Activated CD4-positive, alpha-beta T cell treated with anti-CD3 and anti-CD28 coated beads, Interleukin-2, amount 50 U/mL, for 48 hours (primary cell): ENCODE results near the gene KRT3.
"Not testable (repeated sequence)": the region's sequence is repeated elsewhere in the genome, so short reads cannot be mapped to it uniquely, and the experiment has no call there.

Experiments
- DNase-seq, 2 experiments: peaks; one replicate each; pipeline ENCODE4 v3.0.0-alpha.2; 2020

Gene KRT3

GRCh38 chr12:52796839-52797528 lies 1.1 kb upstream of the KRT3 start:
- DNase-seq = no peak

- DNase-seq = no peak
Measured at GRCh38 chr12:52796429-52796794, 495 bp upstream of the KRT3 start.

- DNase-seq = not testable (repeated sequence)
Measured at GRCh38 chr12:52795332-52795674, 614 bp downstream of the KRT3 start.

GRCh38 chr12:52794479-52795331 lies 1.2 kb downstream of the KRT3 start:
- DNase-seq = no peak

GRCh38 chr12:52792185-52793029 lies 3.5 kb downstream of the KRT3 start:
- DNase-seq = no peak

GRCh38 chr12:52791271-52792184 lies 4.4 kb downstream of the KRT3 start:
- no peak for DNase-seq

GRCh38 chr12:52790427-52791270 lies 5.3 kb downstream of the KRT3 start:
- DNase-seq = no peak

- DNase-seq = no peak
Measured at GRCh38 chr12:52789637-52790426, 6.1 kb downstream of the KRT3 start.

- DNase-seq = no peak
Measured at GRCh38 chr12:52788876-52789636, 6.9 kb downstream of the KRT3 start.

- no peak for DNase-seq
Measured at GRCh38 chr12:52788192-52788875, 7.6 kb downstream of the KRT3 start.

GRCh38 chr12:52787324-52788191 lies 8.4 kb downstream of the KRT3 start:
- DNase-seq = no peak

- DNase-seq = no peak
Measured at GRCh38 chr12:52784909-52785308, 11.0 kb downstream of the KRT3 start.

GRCh38 chr12:52783563-52784316 lies 12.2 kb downstream of the KRT3 start:
- no peak for DNase-seq

- DNase-seq = no peak
Measured at GRCh38 chr12:52782502-52782901, 13.4 kb downstream of the KRT3 start.

GRCh38 chr12:52781399-52782082 lies 14.4 kb downstream of the KRT3 start:
- DNase-seq = no peak

- no peak for DNase-seq
Measured at GRCh38 chr12:52779914-52780313, 16.0 kb downstream of the KRT3 start.

- no peak for DNase-seq
Measured at GRCh38 chr12:52778833-52779232, 17.1 kb downstream of the KRT3 start.
